ENCODE measurements around the gene NTM. TPM values are rescaled to one million over a fixed set of nuclear protein-coding genes. Genes with fewer than 3 reads are reported as not detected.
A peak's percentile ranks its signal among the peaks of the same experiment; 100 is the strongest.

Gene NTM
- total RNA-seq, 2 donors from 2014 or later = 1.7 to 3.6 TPM

GRCh38 chr11:131724436-131724975, 354.1 kb downstream of the NTM start:
- no peak overlapping the region for H3K27ac Mint-ChIP-seq

DNA sequence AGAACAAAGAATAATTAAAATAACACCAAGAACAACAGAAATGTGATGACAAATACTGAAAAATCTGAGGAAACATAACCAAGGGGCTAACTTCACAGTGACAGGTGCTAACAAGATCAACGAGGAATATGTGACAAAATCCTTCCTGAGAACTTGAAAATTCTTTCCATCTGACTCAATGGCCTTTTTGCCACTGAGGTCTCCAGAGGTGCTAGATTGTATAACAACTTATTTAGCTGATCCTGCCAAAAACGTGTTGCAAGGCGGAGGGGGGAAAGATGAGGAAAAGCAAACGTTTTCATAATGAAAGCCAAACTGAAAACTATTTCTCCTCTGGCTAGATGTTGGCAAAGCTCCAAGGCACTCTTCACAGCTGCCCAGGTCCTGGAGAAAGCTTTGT, 364.5 kb downstream of the NTM start:
- peaks cover 3% of the 10 kb centered on the region for H3K4me1 Mint-ChIP-seq
- Histone ChIP-seq H3K4me1 (ENCODE audit: control insufficient read depth, insufficient read depth, low read length) (no peaks in the 10 kb centered on the region), H3K27ac (ENCODE audit: low read depth, low read length) (no peak overlapping the region), H3K9me3 (ENCODE audit: control insufficient read depth, low read length) (no peaks in the 10 kb centered on the region), H3K27me3 (ENCODE audit: control insufficient read depth, insufficient read depth, low read length, poor library complexity, severe bottlenecking) (no peaks in the 10 kb centered on the region), H3K36me3 (ENCODE audit: control insufficient read depth, insufficient read depth, low read length) (no peaks in the 10 kb centered on the region), H3K4me3 (ENCODE audit: low read length) (no peak overlapping the region), H3K9ac (ENCODE audit: extremely low read depth, low read length, poor library complexity, severe bottlenecking) (no peak overlapping the region)
- DNase-seq = no peak
- no peaks in the 10 kb centered on the region for H3K36me3 Mint-ChIP-seq (ENCODE audit: low read depth)
- H3K27ac Mint-ChIP-seq = no peak overlapping the region
- peaks cover 7% of the 10 kb centered on the region for H3K27me3 Mint-ChIP-seq (ENCODE audit: insufficient read depth)
- no peak for TF ChIP-seq CTCF (conservative IDR thresholded peaks at IDR 0.05)
- no peaks in the 10 kb centered on the region for H3K9me3 Mint-ChIP-seq
- WGBS, 2 experiments (ENCODE audit: insufficient coverage in 1 of 2, insufficient read length in 1 of 2) = 81% methylated on average over 3 to 4 of the region's 4 CpGs
- H3K4me3 Mint-ChIP-seq = no peak overlapping the region

More at GRCh38 chr11:131724436-131724975, 354.1 kb downstream of the NTM start:
- no peak overlapping the region for H3K9ac ChIP-seq (ENCODE audit: extremely low read depth, low read length, poor library complexity, severe bottlenecking)
- no peaks in the 10 kb centered on the region for H3K27me3 Mint-ChIP-seq (ENCODE audit: insufficient read depth)
- no peaks in the 10 kb centered on the region for H3K36me3 Mint-ChIP-seq (ENCODE audit: low read depth)
- WGBS, 2 experiments (ENCODE audit: insufficient coverage in 1 of 2, insufficient read length in 1 of 2) = 91% methylated on average over 10 of the region's 10 CpGs
- no peaks in the 10 kb centered on the region for H3K36me3 ChIP-seq (ENCODE audit: control insufficient read depth, insufficient read depth, low read length)
- no peaks in the 10 kb centered on the region for H3K9me3 ChIP-seq (ENCODE audit: control insufficient read depth, low read length)
- H3K4me1 Mint-ChIP-seq = peaks cover 6% of the 10 kb centered on the region
- H3K4me1 ChIP-seq (ENCODE audit: control insufficient read depth, insufficient read depth, low read length) = peaks cover 5% of the 10 kb centered on the region
- DNase-seq = no peak
- no peak overlapping the region for H3K4me3 Mint-ChIP-seq
- TF ChIP-seq CTCF (conservative IDR thresholded peaks at IDR 0.05) = no peak
- no peaks in the 10 kb centered on the region for H3K9me3 Mint-ChIP-seq
- H3K27me3 ChIP-seq (ENCODE audit: control insufficient read depth, insufficient read depth, low read length, poor library complexity, severe bottlenecking) = no peaks in the 10 kb centered on the region
- H3K4me3 ChIP-seq (ENCODE audit: low read length) = no peak overlapping the region
- H3K27ac ChIP-seq (ENCODE audit: low read depth, low read length) = peak overlapping the region; percentile 72

DNA sequence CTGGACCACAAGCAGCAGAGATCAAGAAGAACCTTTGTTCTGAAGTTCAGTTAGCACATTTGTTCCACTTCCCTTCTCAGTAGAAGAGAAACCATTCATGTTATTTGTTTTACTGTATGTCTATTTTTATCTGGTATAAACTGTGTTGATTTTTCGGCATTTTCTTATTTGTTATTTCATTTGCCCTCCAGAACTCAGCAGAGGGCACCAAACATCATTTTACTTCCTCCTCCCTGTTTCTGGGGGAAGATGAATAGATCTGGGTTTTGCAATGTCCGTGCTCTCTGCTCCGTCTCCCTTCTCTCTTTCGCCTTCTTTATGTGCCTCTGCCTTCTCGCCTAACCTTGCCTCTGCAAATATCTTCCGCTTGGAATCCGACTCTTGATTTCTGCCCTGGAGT, 366.9 kb downstream of the NTM start:
- peaks cover 7% of the 10 kb centered on the region for H3K27me3 Mint-ChIP-seq (ENCODE audit: insufficient read depth)
- Histone ChIP-seq H3K9ac (ENCODE audit: extremely low read depth, low read length, poor library complexity, severe bottlenecking) (no peak overlapping the region), H3K4me3 (ENCODE audit: low read length) (no peak overlapping the region), H3K4me1 (ENCODE audit: control insufficient read depth, insufficient read depth, low read length) (no peaks in the 10 kb centered on the region), H3K36me3 (ENCODE audit: control insufficient read depth, insufficient read depth, low read length) (no peaks in the 10 kb centered on the region), H3K9me3 (ENCODE audit: control insufficient read depth, low read length) (no peaks in the 10 kb centered on the region), H3K27ac (ENCODE audit: low read depth, low read length) (no peak overlapping the region), H3K27me3 (ENCODE audit: control insufficient read depth, insufficient read depth, low read length, poor library complexity, severe bottlenecking) (no peaks in the 10 kb centered on the region)
- DNase-seq = no peak
- peak; percentile 22 for TF ChIP-seq CTCF (conservative IDR thresholded peaks at IDR 0.05)
- H3K4me3 Mint-ChIP-seq = no peak overlapping the region
- H3K4me1 Mint-ChIP-seq = peaks cover 3% of the 10 kb centered on the region
- no peak overlapping the region for H3K27ac Mint-ChIP-seq
- 86% methylated on average over 6 of the region's 7 CpGs; no CpG with 5 or more reads in 1 of the 2 experiments for WGBS, 2 experiments (ENCODE audit: insufficient coverage in 1 of 2, insufficient read length in 1 of 2)
- no peaks in the 10 kb centered on the region for H3K9me3 Mint-ChIP-seq
- H3K36me3 Mint-ChIP-seq (ENCODE audit: low read depth) = no peaks in the 10 kb centered on the region
